Activated CD8-positive, alpha-beta memory T cell treated with anti-CD3 and anti-CD28 coated beads, Interleukin-2, amount 50 U/mL, for 1 hour (primary cell): Measurements from ENCODE around the gene FAM153A.
"Not testable (repeated sequence)": the region's sequence is repeated elsewhere in the genome, so short reads cannot be mapped to it uniquely, and the experiment has no call there.

Source experiments
- DNase-seq: peaks from one replicate; pipeline ENCODE4 v3.0.0-alpha.2; 2020; ENCODE audit errors: extremely low read depth

FAM153A gene

GRCh38 chr5:177724858-177725257, 57.8 kb downstream of the FAM153A start:
- DNase-seq = not testable (repeated sequence)

DNA sequence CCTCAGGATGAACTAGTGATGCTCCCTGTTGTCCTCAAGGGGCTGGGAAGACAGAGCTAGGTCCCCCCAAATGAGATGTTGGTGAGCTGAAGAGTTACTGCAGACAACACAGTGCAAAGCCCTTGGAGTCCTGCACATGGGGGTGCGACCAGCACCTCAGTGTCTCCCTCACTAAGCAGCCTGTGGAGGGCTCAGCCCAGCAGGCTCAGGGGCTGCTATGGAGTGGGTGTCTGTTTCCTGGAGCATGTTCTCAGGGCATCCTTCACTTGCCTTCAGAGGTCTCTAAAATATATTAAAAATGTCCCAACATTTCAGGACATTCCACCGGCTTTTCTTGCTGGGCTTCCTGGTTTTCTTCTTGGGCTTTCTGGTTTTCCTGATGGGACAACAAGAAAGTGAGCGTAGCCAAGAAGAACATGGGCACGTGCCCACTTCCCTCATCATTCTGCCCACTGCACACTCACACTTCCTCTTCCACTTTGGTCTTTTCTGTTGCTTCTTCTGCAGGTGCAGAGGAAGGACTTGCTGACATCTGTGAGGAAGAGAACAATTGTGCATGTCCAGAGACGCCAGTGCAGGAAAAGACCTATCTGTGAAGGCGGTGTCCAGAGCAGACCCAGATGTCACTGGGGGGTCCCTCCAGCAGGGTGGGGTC, 58.7 kb downstream of the FAM153A start:
- not testable (repeated sequence) for DNase-seq

GRCh38 chr5:177722829-177723228, 59.9 kb downstream of the FAM153A start:
- not testable (repeated sequence) for DNase-seq

- not testable (repeated sequence) for DNase-seq
Observed at GRCh38 chr5:177719989-177720388, 62.7 kb downstream of the FAM153A start.

GRCh38 chr5:177715423-177715822, 67.3 kb downstream of the FAM153A start:
- DNase-seq = not testable (repeated sequence)

- DNase-seq = not testable (repeated sequence)
Observed at GRCh38 chr5:177696100-177696499, 86.6 kb downstream of the FAM153A start.

GRCh38 chr5:177695356-177695930, 87.3 kb downstream of the FAM153A start:
- not testable (repeated sequence) for DNase-seq

- not testable (repeated sequence) for DNase-seq
Observed at GRCh38 chr5:177694518-177694835, 88.2 kb downstream of the FAM153A start.

DNA sequence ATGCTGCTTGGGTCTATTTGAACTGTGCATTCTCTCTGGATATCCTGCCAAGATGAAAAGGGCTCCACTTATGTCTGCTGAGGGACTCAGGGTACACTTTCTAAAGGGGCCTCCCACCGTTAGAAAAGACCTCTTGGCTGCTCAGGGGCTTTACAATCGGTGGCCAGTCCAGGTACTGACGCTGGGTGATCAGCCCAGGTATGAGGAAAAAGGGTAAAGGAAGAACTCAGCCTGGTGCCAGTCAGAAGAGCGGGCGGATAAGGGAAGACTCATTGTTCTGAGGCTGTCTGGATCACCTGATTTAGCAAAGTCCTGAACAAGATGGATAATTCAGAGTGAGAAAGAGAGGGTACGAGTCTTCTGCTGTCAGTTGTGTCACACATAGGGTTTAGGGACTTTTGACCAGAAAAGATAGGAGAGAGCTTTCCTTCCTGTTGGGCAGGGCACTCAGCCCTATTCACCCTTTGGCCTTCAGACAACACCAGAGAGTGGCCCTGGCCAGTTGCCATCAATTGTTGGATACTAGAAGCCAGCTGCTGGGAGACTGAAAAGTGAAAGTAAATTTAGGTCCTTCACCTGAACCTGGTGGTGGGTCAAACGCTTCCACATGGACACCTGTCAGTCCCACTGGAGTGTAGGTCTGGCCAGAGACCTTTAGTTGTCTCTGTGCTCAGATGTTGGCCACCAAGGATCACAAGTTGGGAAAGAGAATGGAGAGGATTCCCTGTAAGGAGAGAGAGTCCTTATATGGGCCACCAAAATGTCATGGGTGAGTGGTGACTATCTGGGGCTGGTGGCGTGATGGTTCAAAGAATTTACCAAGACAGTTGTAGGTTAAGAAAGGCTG, 88.8 kb downstream of the FAM153A start:
- DNase-seq = not testable (repeated sequence)

DNA sequence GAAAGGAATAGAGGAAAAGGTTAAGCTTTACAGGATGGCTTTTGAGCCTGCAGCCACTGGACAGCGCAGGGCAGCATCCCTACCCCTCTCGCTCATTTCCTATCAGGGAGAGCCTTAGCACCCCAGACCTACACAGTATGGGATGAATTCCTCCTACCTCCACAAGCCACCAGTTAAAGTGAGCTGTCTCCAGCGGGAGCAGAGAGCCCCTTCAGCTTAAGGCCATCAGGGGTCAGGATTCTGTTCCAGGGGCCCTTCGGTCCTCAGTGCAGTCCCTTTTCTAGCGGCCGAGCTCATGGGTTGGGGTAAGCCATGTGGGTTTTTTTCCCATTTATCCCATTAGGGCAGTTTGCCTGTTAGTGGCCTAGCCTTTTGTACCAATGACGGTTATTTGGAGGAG, 89.7 kb downstream of the FAM153A start:
- DNase-seq = not testable (repeated sequence)

DNA sequence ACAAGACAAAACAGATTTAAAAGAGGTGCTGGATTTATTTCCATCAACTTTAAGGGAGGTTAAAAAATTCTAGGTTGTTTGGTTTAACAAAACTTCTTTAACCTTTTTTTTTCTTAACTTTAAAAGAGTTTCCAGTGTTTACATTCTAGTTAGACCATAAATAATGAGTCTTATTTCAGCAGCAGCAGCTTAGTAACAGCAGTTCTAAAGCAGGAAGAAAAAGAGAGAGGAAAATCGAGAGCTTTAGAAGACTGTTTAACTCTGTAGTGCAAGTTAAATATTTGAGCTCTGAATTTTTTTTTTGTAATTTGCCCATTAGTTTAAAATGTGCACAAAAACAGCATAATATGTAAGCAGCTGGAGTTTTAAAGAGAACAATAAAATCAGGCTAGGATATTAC, 90.2 kb downstream of the FAM153A start:
- not testable (repeated sequence) for DNase-seq

DNA sequence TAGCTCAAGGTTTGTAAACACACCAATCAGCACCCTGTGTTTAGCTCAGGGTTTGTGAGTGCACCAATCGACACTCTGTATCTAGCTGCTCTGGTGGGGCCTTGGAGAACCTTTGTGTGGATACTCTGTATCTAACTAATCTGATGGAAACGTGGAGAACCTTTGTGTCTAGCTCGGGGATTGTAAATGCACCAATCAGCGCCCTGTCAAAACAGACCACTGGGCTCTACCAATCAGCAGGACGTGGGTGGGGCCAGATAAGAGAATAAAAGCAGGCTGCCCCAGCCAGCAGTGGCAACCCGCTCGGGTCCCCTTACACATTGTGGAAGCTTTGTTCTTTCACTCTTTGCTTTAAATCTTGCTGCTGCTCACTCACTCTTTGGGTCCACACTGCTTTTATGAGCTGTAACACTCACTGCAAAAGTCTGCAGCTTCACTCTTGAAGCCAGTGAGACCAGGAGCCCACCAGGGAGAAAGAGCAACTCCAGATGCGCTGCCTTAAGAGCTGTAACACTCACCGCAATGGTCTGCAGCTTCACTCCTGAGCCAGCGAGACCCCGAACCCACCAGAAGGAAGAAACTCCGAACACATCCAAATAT, 93.6 kb downstream of the FAM153A start:
- DNase-seq = not testable (repeated sequence)

DNA sequence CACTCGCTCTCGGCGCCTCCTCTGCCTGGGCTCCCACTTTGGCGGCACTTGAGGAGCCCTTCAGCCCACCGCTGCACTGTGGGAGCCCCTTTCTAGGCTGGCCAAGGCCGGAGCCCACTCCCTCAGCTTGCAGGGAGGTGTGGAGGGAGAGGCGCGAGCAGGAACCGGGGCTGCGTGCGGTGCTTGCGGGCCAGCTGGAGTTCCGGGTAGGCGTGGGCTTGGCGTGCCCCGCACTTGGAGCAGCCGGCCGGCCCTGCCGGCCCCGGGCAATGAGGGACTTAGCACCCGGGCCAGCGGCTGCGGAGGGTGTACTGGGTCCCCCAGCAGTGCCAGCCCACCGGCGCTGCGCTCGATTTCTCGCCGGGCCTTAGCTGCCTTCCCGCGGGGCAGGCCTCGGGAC, 94.6 kb downstream of the FAM153A start:
- not testable (repeated sequence) for DNase-seq

GRCh38 chr5:177681920-177682319, 100.8 kb downstream of the FAM153A start:
- DNase-seq = not testable (repeated sequence)
